IPS-NIHi11 (cell line): ENCODE data around the gene PDHX.

Experiments used
- DNase-seq: peaks from one replicate; pipeline ENCODE4 v3.0.0; 2012; ENCODE audit warnings: mixed read lengths, low spot score

Gene PDHX

GRCh38 chr11:34957606-34958005, 41.2 kb downstream of the PDHX start:
- no peak for DNase-seq

DNA sequence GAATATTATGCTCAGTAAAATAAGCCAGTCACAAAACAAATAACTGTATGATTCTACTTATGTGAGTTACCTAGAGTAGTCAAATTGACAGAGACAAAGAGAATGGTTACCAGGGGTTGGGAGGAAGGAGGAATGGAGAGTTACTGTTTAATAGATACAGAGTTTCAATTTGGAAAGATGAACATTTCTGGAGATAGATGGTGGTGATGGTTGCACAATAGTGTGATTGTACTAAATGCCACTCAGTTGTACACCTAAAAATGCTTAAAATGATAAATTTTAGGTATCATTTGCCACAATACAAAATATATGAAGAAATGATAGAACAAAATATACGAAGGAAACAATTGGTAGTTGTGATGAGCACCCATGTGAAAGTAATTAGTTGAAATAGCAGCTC, 43.4 kb downstream of the PDHX start:
- no peak for DNase-seq

GRCh38 chr11:34960277-34960676, 43.9 kb downstream of the PDHX start:
- no peak for DNase-seq

DNA sequence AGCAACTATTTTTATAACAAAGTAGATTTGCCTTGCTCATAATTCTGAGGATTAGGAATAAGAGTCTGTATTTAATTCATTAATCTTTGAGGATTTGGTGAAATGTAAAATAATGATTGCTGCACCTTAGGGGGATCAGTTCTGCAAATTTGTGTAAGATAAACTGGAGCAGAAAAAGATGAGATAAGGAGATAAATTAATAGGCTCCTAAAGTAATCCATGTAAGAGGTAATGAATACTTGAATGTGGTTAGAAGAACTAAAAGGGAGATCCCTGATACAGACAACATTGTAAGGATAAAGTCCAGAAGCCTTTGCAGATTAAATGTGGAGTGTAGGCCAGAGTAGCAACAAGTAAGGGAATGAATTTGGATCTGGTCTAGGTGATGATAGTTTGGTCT, 45.6 kb downstream of the PDHX start:
- DNase-seq: no peak

GRCh38 chr11:34963351-34963750, 46.9 kb downstream of the PDHX start:
- no peak for DNase-seq

GRCh38 chr11:34964610-34965331, 48.4 kb downstream of the PDHX start:
- no peak for DNase-seq

DNA sequence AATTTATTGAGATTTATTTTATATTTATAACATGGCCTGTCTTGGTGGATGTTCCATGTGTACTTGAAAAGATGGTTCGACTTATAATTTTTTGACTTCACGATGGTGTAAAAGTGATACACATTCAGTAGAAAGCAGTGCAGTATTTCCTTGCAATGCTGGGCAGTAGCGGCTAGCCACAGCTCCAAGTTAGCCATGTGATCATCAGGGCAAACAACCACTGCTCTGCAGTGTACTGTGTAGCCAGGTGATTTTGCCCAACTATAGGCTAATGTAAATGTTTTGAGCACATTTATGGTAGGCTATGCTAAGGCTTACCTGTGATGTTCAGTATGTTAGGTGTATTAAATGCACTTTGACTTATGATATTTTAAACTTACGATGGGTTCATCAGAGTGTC, 52.4 kb downstream of the PDHX start:
- no peak for DNase-seq

GRCh38 chr11:34970033-34970432, 53.6 kb downstream of the PDHX start:
- DNase-seq: no peak

GRCh38 chr11:34970480-34970879, 54.1 kb downstream of the PDHX start:
- no peak for DNase-seq

DNA sequence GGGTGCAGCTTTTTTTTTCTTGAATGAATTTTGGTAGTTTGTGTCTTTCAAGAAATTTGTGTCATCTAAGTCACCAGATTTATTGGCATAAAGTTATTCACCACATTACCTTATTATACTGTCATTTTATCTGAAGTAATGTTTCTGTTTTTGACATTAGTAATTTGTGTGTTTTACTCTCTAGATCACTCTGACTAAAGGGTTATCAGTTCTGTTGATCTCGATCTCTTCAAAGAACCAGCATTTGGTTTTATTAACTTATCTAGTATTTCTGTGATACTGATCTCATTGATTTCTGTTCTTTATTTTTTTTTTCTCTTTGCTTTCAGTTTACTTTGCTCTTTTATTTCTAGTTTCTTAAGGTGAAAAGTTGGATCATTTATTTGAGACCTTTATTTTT, 55.5 kb downstream of the PDHX start:
- no peak for DNase-seq

GRCh38 chr11:34972366-34972765, 55.9 kb downstream of the PDHX start:
- no peak for DNase-seq

DNA sequence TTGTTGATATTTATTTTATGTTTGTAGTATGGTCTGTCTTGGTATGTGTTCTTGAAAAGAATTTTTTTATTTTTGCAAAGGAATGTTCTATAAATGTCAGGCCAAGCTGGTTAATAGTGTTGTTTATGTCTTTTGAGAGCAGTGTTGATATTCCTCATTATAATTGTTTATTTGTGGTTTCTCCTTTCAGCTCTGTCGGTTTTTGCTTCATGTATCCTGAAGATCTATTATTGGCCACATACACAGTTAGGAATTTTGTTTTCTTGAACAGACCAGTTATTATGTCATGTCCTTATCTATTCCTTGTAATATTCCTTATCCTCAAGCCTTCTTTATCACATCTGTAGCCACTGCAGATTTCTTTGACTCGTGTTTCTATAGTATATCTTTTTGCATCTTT, 56.5 kb downstream of the PDHX start:
- no peak for DNase-seq

GRCh38 chr11:34975482-34975881, 59.1 kb downstream of the PDHX start:
- no peak for DNase-seq

- DNase-seq: no peak
Observed at GRCh38 chr11:34976496-34977088, 60.2 kb downstream of the PDHX start.

DNA sequence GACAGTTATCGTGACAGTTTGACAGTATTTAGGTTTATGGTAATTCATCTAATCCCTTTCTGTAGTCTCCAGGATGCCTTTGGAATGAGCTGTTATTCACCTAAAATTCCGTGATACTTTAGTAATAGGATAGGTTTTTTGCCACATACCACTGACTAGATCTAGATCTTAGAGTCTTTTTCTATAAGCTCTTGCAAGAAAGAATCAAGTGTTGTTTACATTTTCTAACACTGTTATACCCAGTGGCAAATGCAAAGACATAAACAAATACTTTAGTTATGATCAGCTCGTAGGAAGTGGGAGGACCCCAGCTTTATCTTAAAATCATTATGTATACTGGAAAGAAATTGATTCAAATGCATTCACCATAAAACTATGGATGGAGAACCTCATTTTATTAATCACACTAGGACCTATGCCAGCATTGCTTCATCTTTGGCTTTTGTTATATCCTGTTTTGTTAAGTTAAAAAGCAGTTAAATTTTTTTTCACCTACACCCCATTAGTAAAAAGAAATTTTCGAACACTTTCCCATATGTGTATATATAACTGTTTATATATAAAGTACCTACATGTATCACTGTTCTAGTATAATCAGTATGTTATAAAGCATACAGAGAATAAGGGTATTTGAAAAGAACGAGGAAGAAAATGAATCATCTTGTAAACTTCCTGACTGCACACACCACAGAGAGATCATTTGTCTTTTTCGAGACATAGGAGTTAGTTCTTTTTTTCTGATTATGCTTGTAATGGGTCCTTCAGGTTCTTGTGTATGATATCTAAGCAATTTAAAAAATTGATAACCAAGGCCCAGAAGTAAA, 60.9 kb downstream of the PDHX start:
- DNase-seq: no peak

DNA sequence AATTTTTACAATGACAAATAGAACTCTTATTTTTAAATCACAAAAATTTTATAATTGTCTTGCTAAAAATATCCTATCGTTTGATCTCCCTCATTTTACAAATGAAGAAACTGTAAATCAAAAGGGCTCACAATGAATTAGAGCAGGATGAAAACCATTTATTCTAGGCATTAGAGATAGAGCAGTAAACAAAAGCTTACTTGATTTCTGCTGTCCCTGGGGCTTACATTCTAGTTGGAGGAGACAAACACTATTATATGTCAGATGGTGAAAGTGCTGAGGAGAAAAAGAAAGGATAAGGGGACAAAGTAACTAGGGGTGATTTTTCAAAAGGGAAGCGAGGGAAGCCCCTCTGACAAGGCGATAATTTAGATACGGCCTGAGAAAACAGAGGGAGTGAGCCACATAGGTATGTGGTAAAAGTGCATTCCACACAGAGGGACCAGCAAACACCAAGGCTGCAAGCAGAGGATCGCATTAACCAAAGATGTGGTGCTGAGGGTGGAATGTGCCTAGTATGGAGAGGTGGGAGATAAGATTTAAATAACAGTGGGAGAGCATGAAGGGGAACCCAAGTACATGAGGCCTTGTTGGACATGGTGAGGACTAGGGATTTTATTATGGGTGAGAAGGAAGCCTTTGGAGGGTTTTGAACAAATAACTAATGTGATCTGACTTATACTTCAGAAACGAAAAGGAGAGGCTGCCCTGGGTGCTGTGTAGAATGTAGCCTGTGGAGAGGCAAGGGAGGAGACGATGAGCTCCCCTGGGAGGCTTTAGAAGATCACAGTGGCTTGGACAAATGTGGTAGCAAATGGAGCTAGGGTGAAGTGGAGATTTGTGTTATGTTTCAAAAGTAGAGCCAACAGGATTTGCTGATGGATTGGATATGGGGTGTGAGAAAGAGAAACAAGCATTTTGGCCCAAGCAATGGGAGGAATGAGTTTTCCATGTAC, 62.1 kb downstream of the PDHX start:
- DNase-seq: peak; percentile 14

GRCh38 chr11:34984514-34984913, 68.1 kb downstream of the PDHX start:
- no peak for DNase-seq

- no peak for DNase-seq
Observed at GRCh38 chr11:34986883-34987520, 70.6 kb downstream of the PDHX start.

DNA sequence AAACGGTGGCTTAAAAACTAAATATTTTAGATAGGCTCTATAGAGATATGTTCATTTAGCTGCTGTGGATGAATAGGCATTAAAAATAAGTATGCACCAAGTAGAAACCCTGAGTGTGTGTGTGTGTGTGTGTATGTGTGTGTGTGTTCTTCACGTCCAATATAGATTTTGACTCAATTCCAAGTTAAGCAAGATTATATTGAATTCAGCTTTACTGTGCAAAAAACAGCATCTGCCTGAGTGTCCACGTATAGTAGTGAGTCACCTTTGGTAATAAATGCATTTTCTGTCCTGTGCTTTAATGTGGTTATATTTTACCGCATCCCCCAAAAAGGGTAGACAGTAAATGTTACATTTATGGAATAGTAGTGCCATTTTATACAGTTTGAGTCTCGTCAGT, 71.2 kb downstream of the PDHX start:
- DNase-seq: no peak

GRCh38 chr11:34988294-34989255, 72.2 kb downstream of the PDHX start:
- no peak for DNase-seq
